GM18519 (cell line): ENCODE data around the gene SLC29A3.

Experiments
- ATAC-seq: cut with Tn5 transposase; IDR thresholded peaks from one replicate; pipeline ENCODE4 v1.9.1; 2021; ENCODE audit warnings: mild to moderate bottlenecking, moderate library complexity; ENCODE audit not compliant: unreplicated experiment, low FRiP score

The SLC29A3 gene

GRCh38 chr10:71299071-71299785, 19.8 kb upstream of the SLC29A3 start:
- ATAC-seq: no peak

GRCh38 chr10:71300555-71301370, 18.3 kb upstream of the SLC29A3 start:
- no peak for ATAC-seq

GRCh38 chr10:71301371-71301916, 17.6 kb upstream of the SLC29A3 start:
- ATAC-seq: no peak

- no peak for ATAC-seq
These were observed 16.6 kb upstream of the SLC29A3 start for GRCh38 chr10:71302451-71302850.

- ATAC-seq: no peak
These were observed 16.0 kb upstream of the SLC29A3 start for GRCh38 chr10:71302874-71303568.

- ATAC-seq: no peak
These were observed 15.5 kb upstream of the SLC29A3 start for GRCh38 chr10:71303569-71303907.

GRCh38 chr10:71304914-71305313, 14.1 kb upstream of the SLC29A3 start:
- no peak for ATAC-seq

GRCh38 chr10:71306979-71307378, 12.1 kb upstream of the SLC29A3 start:
- ATAC-seq: no peak

- ATAC-seq: no peak
These were observed 11.5 kb upstream of the SLC29A3 start for GRCh38 chr10:71307469-71308085.

- ATAC-seq: no peak
These were observed 10.8 kb upstream of the SLC29A3 start for GRCh38 chr10:71308244-71308643.

GRCh38 chr10:71308985-71309384, 10.1 kb upstream of the SLC29A3 start:
- no peak for ATAC-seq

- ATAC-seq: no peak
These were observed 9.1 kb upstream of the SLC29A3 start for GRCh38 chr10:71309919-71310318.

GRCh38 chr10:71312220-71312619, 6.8 kb upstream of the SLC29A3 start:
- ATAC-seq: no peak

- no peak for ATAC-seq
These were observed 6.0 kb upstream of the SLC29A3 start for GRCh38 chr10:71312811-71313789.

- ATAC-seq: no peak
These were observed 4.9 kb upstream of the SLC29A3 start for GRCh38 chr10:71314028-71314693.

- no peak for ATAC-seq
These were observed 4.3 kb upstream of the SLC29A3 start for GRCh38 chr10:71314694-71315225.

- ATAC-seq: no peak
These were observed 2.8 kb upstream of the SLC29A3 start for GRCh38 chr10:71316056-71316785.

GRCh38 chr10:71316786-71317160, 2.3 kb upstream of the SLC29A3 start:
- no peak for ATAC-seq
